ENCODE measurements around the gene C1QTNF3. TPM values are rescaled to one million over a fixed set of nuclear protein-coding genes. Genes with fewer than 3 reads are reported as not detected.

Gene C1QTNF3
- total RNA-seq, 1 experiment from 2014 or later, result 2.1 TPM

- intact Hi-C loops (cut with micrococcal nuclease; ENCODE audit: unreplicated experiment), result no loop called here
- H3K27ac Mint-ChIP-seq (ENCODE audit: unreplicated experiment), result no peak overlapping the region
- H3K27me3 Mint-ChIP-seq (ENCODE audit: unreplicated experiment), result no peaks in the 10 kb centered on the region
- no peak overlapping the region for H3K4me3 Mint-ChIP-seq (ENCODE audit: low read depth, unreplicated experiment)
- TF ChIP-seq, protein P1, sequence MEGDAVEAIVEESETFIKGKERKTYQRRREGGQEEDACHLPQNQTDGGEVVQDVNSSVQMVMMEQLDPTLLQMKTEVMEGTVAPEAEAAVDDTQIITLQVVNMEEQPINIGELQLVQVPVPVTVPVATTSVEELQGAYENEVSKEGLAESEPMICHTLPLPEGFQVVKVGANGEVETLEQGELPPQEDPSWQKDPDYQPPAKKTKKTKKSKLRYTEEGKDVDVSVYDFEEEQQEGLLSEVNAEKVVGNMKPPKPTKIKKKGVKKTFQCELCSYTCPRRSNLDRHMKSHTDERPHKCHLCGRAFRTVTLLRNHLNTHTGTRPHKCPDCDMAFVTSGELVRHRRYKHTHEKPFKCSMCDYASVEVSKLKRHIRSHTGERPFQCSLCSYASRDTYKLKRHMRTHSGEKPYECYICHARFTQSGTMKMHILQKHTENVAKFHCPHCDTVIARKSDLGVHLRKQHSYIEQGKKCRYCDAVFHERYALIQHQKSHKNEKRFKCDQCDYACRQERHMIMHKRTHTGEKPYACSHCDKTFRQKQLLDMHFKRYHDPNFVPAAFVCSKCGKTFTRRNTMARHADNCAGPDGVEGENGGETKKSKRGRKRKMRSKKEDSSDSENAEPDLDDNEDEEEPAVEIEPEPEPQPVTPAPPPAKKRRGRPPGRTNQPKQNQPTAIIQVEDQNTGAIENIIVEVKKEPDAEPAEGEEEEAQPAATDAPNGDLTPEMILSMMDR (IDR thresholded peaks at IDR 0.05; ENCODE audit: unreplicated experiment), result no peak
- BruUV-seq (replicated peaks), result no TSS peak
- H3K36me3 Mint-ChIP-seq (ENCODE audit: insufficient read depth, unreplicated experiment), result no peaks in the 10 kb centered on the region
- no peak for DNase-seq
- H3K9me3 Mint-ChIP-seq (ENCODE audit: low read depth, unreplicated experiment), result no peaks in the 10 kb centered on the region
- no peaks in the 10 kb centered on the region for H3K4me1 Mint-ChIP-seq (ENCODE audit: low read depth, unreplicated experiment)
- CTCF ChIA-PET, result no interaction called here
Observed at GRCh38 chr5:34047774-34048572, 5.0 kb upstream of the C1QTNF3 start.

GRCh38 chr5:34047143-34047542 lies 4.1 kb upstream of the C1QTNF3 start:
- no peak for DNase-seq
- H3K27ac Mint-ChIP-seq (ENCODE audit: unreplicated experiment), result no peak overlapping the region
- TF ChIP-seq, protein P1 (IDR thresholded peaks at IDR 0.05; ENCODE audit: unreplicated experiment), result no peak
- no peaks in the 10 kb centered on the region for H3K36me3 Mint-ChIP-seq (ENCODE audit: insufficient read depth, unreplicated experiment)
- no peaks in the 10 kb centered on the region for H3K4me1 Mint-ChIP-seq (ENCODE audit: low read depth, unreplicated experiment)
- no peaks in the 10 kb centered on the region for H3K27me3 Mint-ChIP-seq (ENCODE audit: unreplicated experiment)
- intact Hi-C loops (cut with micrococcal nuclease; ENCODE audit: unreplicated experiment), result no loop called here
- no TSS peak for BruUV-seq (replicated peaks)
- H3K4me3 Mint-ChIP-seq (ENCODE audit: low read depth, unreplicated experiment), result no peak overlapping the region
- CTCF ChIA-PET, result no interaction called here
- no peaks in the 10 kb centered on the region for H3K9me3 Mint-ChIP-seq (ENCODE audit: low read depth, unreplicated experiment)

DNA sequence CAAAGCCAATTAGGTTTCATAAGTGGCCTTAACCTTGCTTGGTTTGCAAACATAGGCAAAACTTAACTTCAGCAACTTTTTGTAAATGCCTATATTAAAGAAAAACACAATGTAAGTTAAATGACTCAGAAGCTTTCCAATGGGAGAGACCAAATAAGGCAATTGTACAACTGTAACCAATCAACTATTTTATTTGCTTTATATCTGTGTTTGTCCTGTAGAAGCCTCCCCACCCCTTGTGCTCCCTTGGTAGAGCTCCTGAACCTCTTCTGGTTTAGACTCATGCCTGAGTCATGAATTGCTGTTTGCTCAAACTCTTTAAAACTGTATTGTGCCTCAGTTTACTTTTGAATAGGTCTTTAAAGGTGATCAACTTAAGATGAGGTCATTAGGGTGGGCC lies 3.0 kb upstream of the C1QTNF3 start:
- H3K27me3 Mint-ChIP-seq (ENCODE audit: unreplicated experiment), result no peaks in the 10 kb centered on the region
- DNase-seq, result no peak

GRCh38 chr5:34045023-34045422 lies 2.0 kb upstream of the C1QTNF3 start:
- Mint-ChIP-seq H3K36me3 (ENCODE audit: insufficient read depth, unreplicated experiment) (no peaks in the 10 kb centered on the region), H3K4me1 (ENCODE audit: low read depth, unreplicated experiment) (no peaks in the 10 kb centered on the region), H3K4me3 (ENCODE audit: low read depth, unreplicated experiment) (no peak overlapping the region), H3K9me3 (ENCODE audit: low read depth, unreplicated experiment) (no peaks in the 10 kb centered on the region), H3K27me3 (ENCODE audit: unreplicated experiment) (no peaks in the 10 kb centered on the region), H3K27ac (ENCODE audit: unreplicated experiment) (no peak overlapping the region)
- CTCF ChIA-PET, result no interaction called here
- intact Hi-C loops (cut with micrococcal nuclease; ENCODE audit: unreplicated experiment), result no loop called here
- DNase-seq, result no peak
- BruUV-seq (replicated peaks), result no TSS peak
- TF ChIP-seq, protein P1 (IDR thresholded peaks at IDR 0.05; ENCODE audit: unreplicated experiment), result no peak

More for the DNA sequence above, 3.0 kb upstream of the C1QTNF3 start:
- H3K4me1 Mint-ChIP-seq (ENCODE audit: low read depth, unreplicated experiment), result no peaks in the 10 kb centered on the region
- no peaks in the 10 kb centered on the region for H3K9me3 Mint-ChIP-seq (ENCODE audit: low read depth, unreplicated experiment)
- TF ChIP-seq, protein P1 (IDR thresholded peaks at IDR 0.05; ENCODE audit: unreplicated experiment), result no peak
- no peak overlapping the region for H3K27ac Mint-ChIP-seq (ENCODE audit: unreplicated experiment)
- intact Hi-C loops (cut with micrococcal nuclease; ENCODE audit: unreplicated experiment), result no loop called here
- no peaks in the 10 kb centered on the region for H3K36me3 Mint-ChIP-seq (ENCODE audit: insufficient read depth, unreplicated experiment)
- BruUV-seq (replicated peaks), result no TSS peak
- CTCF ChIA-PET, result no interaction called here
- no peak overlapping the region for H3K4me3 Mint-ChIP-seq (ENCODE audit: low read depth, unreplicated experiment)

Data from Calu3 (cell line).